Measurements from ENCODE around the gene SIK2.

SIK2 gene

GRCh38 chr11:111720801-111721494 is 118.7 kb downstream of the SIK2 start:
- no peak for TF ChIP-seq CTCF (IDR thresholded peaks at IDR 0.05; ENCODE audit: low read length, missing control alignments)
- no peak overlapping the region for H3K4me3 ChIP-seq (replicated peaks; ENCODE audit: low read depth, low read length)
- no peak for DNase-seq (ENCODE audit: low read depth)

- H3K4me3 ChIP-seq (replicated peaks; ENCODE audit: low read depth, low read length), result no peak overlapping the region
- no peak for DNase-seq (ENCODE audit: low read depth)
- no peak for TF ChIP-seq CTCF (IDR thresholded peaks at IDR 0.05; ENCODE audit: low read length, missing control alignments)
Observed at GRCh38 chr11:111722501-111722900, 120.3 kb downstream of the SIK2 start.

DNA sequence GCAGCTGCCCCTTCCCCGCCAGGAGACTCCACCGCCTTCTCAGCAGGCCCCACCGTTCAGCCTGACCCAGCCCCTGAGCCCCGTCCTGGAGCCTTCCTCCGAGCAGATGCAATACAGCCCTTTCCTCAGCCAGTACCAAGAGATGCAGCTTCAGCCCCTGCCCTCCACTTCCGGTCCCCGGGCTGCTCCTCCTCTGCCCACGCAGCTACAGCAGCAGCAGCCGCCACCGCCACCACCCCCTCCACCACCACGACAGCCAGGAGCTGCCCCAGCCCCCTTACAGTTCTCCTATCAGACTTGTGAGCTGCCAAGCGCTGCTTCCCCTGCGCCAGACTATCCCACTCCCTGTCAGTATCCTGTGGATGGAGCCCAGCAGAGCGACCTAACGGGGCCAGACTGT is 121.3 kb downstream of the SIK2 start:
- no peak overlapping the region for H3K4me3 ChIP-seq (replicated peaks; ENCODE audit: low read depth, low read length)
- TF ChIP-seq CTCF (IDR thresholded peaks at IDR 0.05; ENCODE audit: low read length, missing control alignments), result no peak
- no peak for DNase-seq (ENCODE audit: low read depth)

- no peak for TF ChIP-seq CTCF (IDR thresholded peaks at IDR 0.05; ENCODE audit: low read length, missing control alignments)
- no peak for DNase-seq (ENCODE audit: low read depth)
- H3K4me3 ChIP-seq (replicated peaks; ENCODE audit: low read depth, low read length), result no peak overlapping the region
Observed at GRCh38 chr11:111724615-111725129, 122.4 kb downstream of the SIK2 start.

GRCh38 chr11:111725621-111726020 is 123.4 kb downstream of the SIK2 start:
- H3K4me3 ChIP-seq (replicated peaks; ENCODE audit: low read depth, low read length), result no peak overlapping the region
- TF ChIP-seq CTCF (IDR thresholded peaks at IDR 0.05; ENCODE audit: low read length, missing control alignments), result no peak

GRCh38 chr11:111726301-111726713 is 124.1 kb downstream of the SIK2 start:
- no peak for DNase-seq (ENCODE audit: low read depth)
- TF ChIP-seq CTCF (IDR thresholded peaks at IDR 0.05; ENCODE audit: low read length, missing control alignments), result no peak
- H3K4me3 ChIP-seq (replicated peaks; ENCODE audit: low read depth, low read length), result no peak overlapping the region

More at GRCh38 chr11:111725621-111726020, 123.4 kb downstream of the SIK2 start:
- no peak for DNase-seq (ENCODE audit: low read depth)

- H3K4me3 ChIP-seq (replicated peaks; ENCODE audit: low read depth, low read length), result no peak overlapping the region
- DNase-seq (ENCODE audit: low read depth), result no peak
- TF ChIP-seq CTCF (IDR thresholded peaks at IDR 0.05; ENCODE audit: low read length, missing control alignments), result no peak
Observed at GRCh38 chr11:111727431-111727830, 125.2 kb downstream of the SIK2 start.

All from fibroblast of pulmonary artery (primary cell).